ENCODE measurements around the gene SLC2A9. TPM values are rescaled to one million over a fixed set of nuclear protein-coding genes. Genes with fewer than 3 reads are reported as not detected.

Gene SLC2A9
- total RNA-seq, 1 donor from 2014 or later: 2.0 TPM

DNA sequence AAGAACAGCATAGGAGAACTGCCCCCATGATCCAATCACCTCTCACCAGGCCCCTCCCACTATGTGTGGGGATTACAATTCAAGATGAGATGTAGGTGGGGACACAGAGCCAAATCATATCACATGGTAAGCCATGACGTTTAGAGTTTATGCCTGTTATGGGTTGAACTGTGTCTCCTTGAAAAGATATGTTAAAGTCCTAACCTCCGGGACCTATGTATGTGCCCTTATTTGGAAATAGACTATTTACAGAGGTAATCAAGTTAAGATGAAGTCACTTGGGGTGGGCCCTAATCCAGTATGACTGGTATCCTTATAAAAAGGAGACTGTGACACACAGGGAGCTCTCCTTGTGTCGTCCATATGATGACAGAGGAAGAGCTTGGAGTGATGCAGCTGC, 25.2 kb upstream of the SLC2A9 start:
- no peak for DNase-seq (ENCODE audit: low read depth)
- H3K4me3 ChIP-seq (ENCODE audit: low read depth, low read length): no peak overlapping the region
- no peak for TF ChIP-seq CTCF (conservative IDR thresholded peaks at IDR 0.05; ENCODE audit: low read depth, low read length)

GRCh38 chr4:10045481-10045880, 24.2 kb upstream of the SLC2A9 start:
- no peak for TF ChIP-seq CTCF (conservative IDR thresholded peaks at IDR 0.05; ENCODE audit: low read depth, low read length)
- H3K4me3 ChIP-seq (ENCODE audit: low read depth, low read length): no peak overlapping the region
- DNase-seq (ENCODE audit: low read depth): peak; percentile 98

DNA sequence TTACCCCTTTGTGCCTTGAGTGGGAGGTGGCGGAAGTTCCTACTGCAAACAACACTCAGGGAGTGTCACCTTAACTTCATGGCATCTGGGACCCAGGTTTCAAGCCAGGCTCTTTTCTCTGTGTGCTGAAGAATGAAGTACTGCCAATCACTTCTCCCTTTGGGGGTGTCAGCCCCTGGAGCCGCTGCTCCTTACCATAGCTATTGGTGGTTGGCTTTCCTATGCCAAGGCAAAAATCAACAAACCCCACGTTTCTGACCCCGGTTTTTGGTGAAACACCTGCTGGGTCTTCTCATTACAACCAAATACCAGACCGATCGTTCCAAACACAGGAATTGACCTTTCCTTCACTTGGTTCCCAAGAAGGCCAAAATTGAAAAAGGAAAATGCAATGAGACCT, 19.7 kb upstream of the SLC2A9 start:
- no peak for TF ChIP-seq CTCF (conservative IDR thresholded peaks at IDR 0.05; ENCODE audit: low read depth, low read length)
- no peak overlapping the region for H3K4me3 ChIP-seq (ENCODE audit: low read depth, low read length)
- no peak for DNase-seq (ENCODE audit: low read depth)

DNA sequence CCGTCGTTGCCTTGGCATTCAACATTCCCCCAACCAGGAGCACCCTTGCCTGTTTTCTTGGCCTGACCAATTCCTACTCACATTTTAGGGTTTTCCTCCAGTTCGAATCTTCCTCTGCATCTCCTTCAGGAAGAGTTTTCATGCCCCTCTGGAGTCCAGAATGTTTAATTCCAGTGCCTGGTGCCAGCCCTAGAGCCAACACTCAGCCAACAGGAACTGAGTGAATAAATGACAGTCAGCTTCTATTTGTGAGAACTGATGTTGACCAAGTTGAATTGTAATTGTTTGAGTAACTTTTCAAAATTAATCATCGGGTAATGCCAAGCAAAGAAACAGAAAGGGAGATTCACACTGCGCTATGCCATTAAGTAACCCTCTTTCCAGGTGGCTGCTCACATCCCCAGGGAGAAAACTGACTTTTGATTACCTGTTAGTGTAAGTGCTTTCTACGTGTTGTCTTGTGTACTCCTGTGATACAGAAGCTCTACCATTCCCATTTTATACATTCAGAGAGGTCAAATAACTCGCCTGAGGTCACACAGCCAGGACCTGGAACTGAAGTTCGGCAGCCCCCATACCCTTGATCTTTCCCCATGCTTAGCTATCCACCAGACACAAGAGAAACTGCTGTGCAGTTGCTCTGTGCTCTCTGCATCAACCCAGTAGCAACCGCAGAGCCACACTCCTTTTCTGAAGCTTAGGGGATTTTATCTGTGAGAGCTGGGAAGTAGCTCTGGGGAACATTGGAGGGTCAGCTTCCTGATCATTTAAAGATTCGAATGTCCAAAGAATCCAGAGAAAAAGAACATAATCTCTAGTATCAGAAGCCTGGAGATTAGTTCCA, 19.0 kb upstream of the SLC2A9 start:
- peak overlapping the region; percentile 62 for H3K4me3 ChIP-seq (ENCODE audit: low read depth, low read length)
- TF ChIP-seq CTCF (conservative IDR thresholded peaks at IDR 0.05; ENCODE audit: low read depth, low read length): no peak
- DNase-seq (ENCODE audit: low read depth): peak; percentile 68

DNA sequence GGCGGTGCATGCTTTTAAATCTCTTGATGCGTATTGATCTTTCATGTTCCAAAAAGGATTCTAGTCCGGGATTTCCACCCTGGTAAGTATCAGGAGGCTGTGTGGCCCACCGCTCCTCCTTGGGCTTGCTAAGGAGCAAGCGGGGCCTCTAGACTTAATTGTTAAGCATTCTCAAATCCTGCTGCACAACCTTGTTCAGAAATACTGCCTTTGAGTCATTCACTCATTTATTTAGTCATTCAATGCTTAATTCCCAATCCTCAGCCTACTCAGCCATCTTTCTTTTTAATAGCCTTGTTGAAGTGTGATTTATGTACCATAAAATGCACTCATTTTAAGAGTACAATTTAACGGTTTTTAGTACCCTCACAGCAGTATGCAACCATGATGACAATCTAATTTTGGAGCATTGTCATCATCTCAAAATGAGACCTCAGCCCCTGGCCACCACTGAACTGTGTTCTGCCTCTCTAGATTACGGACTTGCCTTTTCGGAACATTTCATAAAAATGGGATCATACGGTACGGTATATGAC, 15.6 kb upstream of the SLC2A9 start:
- TF ChIP-seq CTCF (conservative IDR thresholded peaks at IDR 0.05; ENCODE audit: low read depth, low read length): no peak
- no peak overlapping the region for H3K4me3 ChIP-seq (ENCODE audit: low read depth, low read length)
- no peak for DNase-seq (ENCODE audit: low read depth)

DNA sequence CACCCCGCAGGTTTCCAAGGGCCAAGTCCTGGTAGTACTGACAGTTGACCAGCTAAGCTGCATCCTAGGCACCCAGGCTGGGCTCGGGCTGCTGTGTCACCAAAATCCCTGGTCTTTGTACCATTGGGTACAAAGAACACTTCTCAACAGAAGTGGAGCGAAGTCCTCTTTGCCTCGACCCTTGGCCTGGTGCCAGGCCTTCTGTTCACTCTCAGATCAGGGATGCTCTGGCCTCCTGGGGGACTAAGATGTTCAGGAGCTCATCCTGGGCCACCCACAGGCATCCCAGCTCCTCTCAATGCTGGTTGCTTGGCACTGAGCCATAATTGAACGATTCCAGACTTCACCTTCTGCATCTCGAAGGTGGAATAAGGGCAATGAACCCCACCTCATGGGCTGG, 13.8 kb upstream of the SLC2A9 start:
- H3K4me3 ChIP-seq (ENCODE audit: low read depth, low read length): no peak overlapping the region
- DNase-seq (ENCODE audit: low read depth): no peak
- no peak for TF ChIP-seq CTCF (conservative IDR thresholded peaks at IDR 0.05; ENCODE audit: low read depth, low read length)
